Measurements from ENCODE around the gene RIN1. TPM values are rescaled to one million over a fixed set of nuclear protein-coding genes. Genes with fewer than 3 reads are reported as not detected.

Gene RIN1
- total RNA-seq, 3 donors from 2014 or later (not counting 1 experiment from before 2014, with no cell fraction given): 1.3 to 7.9 (median 2.5) TPM

GRCh38 chr11:66316849-66317251, 19.4 kb downstream of the RIN1 start, which contains the start of gene CD248:
Gene CD248 (minus strand): TSS chr11:66317044. CDS start chr11:66317027, 17 bp downstream.
- ATAC-seq: no peak
- peaks cover 14 to 38% of the 10 kb centered on the region in 2 donors for H3K4me1 Mint-ChIP-seq
- TF ChIP-seq, protein P1, sequence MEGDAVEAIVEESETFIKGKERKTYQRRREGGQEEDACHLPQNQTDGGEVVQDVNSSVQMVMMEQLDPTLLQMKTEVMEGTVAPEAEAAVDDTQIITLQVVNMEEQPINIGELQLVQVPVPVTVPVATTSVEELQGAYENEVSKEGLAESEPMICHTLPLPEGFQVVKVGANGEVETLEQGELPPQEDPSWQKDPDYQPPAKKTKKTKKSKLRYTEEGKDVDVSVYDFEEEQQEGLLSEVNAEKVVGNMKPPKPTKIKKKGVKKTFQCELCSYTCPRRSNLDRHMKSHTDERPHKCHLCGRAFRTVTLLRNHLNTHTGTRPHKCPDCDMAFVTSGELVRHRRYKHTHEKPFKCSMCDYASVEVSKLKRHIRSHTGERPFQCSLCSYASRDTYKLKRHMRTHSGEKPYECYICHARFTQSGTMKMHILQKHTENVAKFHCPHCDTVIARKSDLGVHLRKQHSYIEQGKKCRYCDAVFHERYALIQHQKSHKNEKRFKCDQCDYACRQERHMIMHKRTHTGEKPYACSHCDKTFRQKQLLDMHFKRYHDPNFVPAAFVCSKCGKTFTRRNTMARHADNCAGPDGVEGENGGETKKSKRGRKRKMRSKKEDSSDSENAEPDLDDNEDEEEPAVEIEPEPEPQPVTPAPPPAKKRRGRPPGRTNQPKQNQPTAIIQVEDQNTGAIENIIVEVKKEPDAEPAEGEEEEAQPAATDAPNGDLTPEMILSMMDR (IDR thresholded peaks at IDR 0.05): no peak

GRCh38 chr11:66315921-66316811, 20.1 kb downstream of the RIN1 start:
- Histone ChIP-seq H3K36me3 (ENCODE audit: control insufficient read depth, insufficient read depth, low read length) (no peaks in the 10 kb centered on the region), H3K4me3 (ENCODE audit: low read length) (no peak overlapping the region), H3K4me1 (ENCODE audit: control insufficient read depth, insufficient read depth, low read length) (peaks cover 45% of the 10 kb centered on the region), H3K27ac (ENCODE audit: low read length) (no peak overlapping the region), H3K27me3 (ENCODE audit: control insufficient read depth, insufficient read depth, low read length) (no peaks in the 10 kb centered on the region), H3K9me3 (ENCODE audit: control insufficient read depth, insufficient read depth, low read length) (no peaks in the 10 kb centered on the region)
- Mint-ChIP-seq H3K4me3 (no peak overlapping the region), H3K9me3 (no peaks in the 10 kb centered on the region), H3K36me3 (no peaks in the 10 kb centered on the region), H3K27me3 (ENCODE audit: low read depth in 2 of 2) (peaks cover 24 to 28% of the 10 kb centered on the region in 2 donors), H3K27ac (no peak overlapping the region), H3K4me1 (peaks cover 18 to 43% of the 10 kb centered on the region in 2 donors)
- TF ChIP-seq, protein P1 (IDR thresholded peaks at IDR 0.05): no peak
- ATAC-seq (no peak), DNase-seq (peak in 1 of 2 donors; percentile 50)
- WGBS (ENCODE audit: insufficient coverage): 92% methylated on average over 52 of the region's 52 CpGs
- intact Hi-C loops (cut with micrococcal nuclease): no loop called here

More at GRCh38 chr11:66316849-66317251, 19.4 kb downstream of the RIN1 start, which contains the start of gene CD248:
- Mint-ChIP-seq H3K36me3 (no peaks in the 10 kb centered on the region), H3K4me3 (peak within 1 kb of the TSS; percentile 52), H3K27ac (peak within 1 kb of the TSS; percentile 36 to 53), H3K27me3 (ENCODE audit: low read depth in 2 of 2) (peaks cover 24 to 28% of the 10 kb centered on the region in 2 donors), H3K9me3 (no peaks in the 10 kb centered on the region)
- no peaks in the 10 kb centered on the region for H3K9me3 ChIP-seq (ENCODE audit: control insufficient read depth, insufficient read depth, low read length)
- DNase-seq: no peak
- H3K27me3 ChIP-seq (ENCODE audit: control insufficient read depth, insufficient read depth, low read length): no peaks in the 10 kb centered on the region
- no peak within 1 kb of the TSS for H3K4me3 ChIP-seq (ENCODE audit: low read length)
- H3K4me1 ChIP-seq (ENCODE audit: control insufficient read depth, insufficient read depth, low read length): peaks cover 40% of the 10 kb centered on the region
- 26% methylated on average over 29 of the region's 29 CpGs for WGBS (ENCODE audit: insufficient coverage)
- intact Hi-C loops (cut with micrococcal nuclease): no loop called here
- peak within 1 kb of the TSS; percentile 67 for H3K27ac ChIP-seq (ENCODE audit: low read length)
- no peaks in the 10 kb centered on the region for H3K36me3 ChIP-seq (ENCODE audit: control insufficient read depth, insufficient read depth, low read length)

GRCh38 chr11:66315498-66315885, 20.7 kb downstream of the RIN1 start:
- Histone ChIP-seq H3K27ac (ENCODE audit: low read length) (no peak overlapping the region), H3K36me3 (ENCODE audit: control insufficient read depth, insufficient read depth, low read length) (no peaks in the 10 kb centered on the region), H3K4me3 (ENCODE audit: low read length) (no peak overlapping the region), H3K4me1 (ENCODE audit: control insufficient read depth, insufficient read depth, low read length) (peaks cover 45% of the 10 kb centered on the region), H3K27me3 (ENCODE audit: control insufficient read depth, insufficient read depth, low read length) (no peaks in the 10 kb centered on the region), H3K9me3 (ENCODE audit: control insufficient read depth, insufficient read depth, low read length) (no peaks in the 10 kb centered on the region)
- no peaks in the 10 kb centered on the region for H3K36me3 Mint-ChIP-seq
- H3K4me3 Mint-ChIP-seq: peak overlapping the region; percentile 57
- 97% methylated on average over 14 of the region's 14 CpGs for WGBS (ENCODE audit: insufficient coverage)
- ATAC-seq (no peak), DNase-seq (no peak)
- peak overlapping the region in 1 of 2 donors; percentile 22 for H3K27ac Mint-ChIP-seq
- intact Hi-C loops (cut with micrococcal nuclease): no loop called here
- TF ChIP-seq, protein P1 (IDR thresholded peaks at IDR 0.05): no peak
- peaks cover 24 to 28% of the 10 kb centered on the region in 2 donors for H3K27me3 Mint-ChIP-seq (ENCODE audit: low read depth in 2 of 2)
- peaks cover 18 to 43% of the 10 kb centered on the region in 2 donors for H3K4me1 Mint-ChIP-seq
- no peaks in the 10 kb centered on the region for H3K9me3 Mint-ChIP-seq
